Stimulated activated naive CD8-positive, alpha-beta T cell treated with anti-CD3 and anti-CD28 coated beads, Interleukin-15, amount 100 ng/mL, for 72 hours (primary cell): ENCODE measurements around the gene ESRRA.
"Not testable (repeated sequence)": the region's sequence is repeated elsewhere in the genome, so short reads cannot be mapped to it uniquely, and the experiment has no call there.

Experiments
- ATAC-seq: fragments of 150-1000 bp; cut with Tn5 transposase; 2 replicates; pipeline ENCODE4 v1.10.0; 2021; ENCODE audit warnings: mild to moderate bottlenecking, moderate library complexity
- DNase-seq, 2 donors: peaks; one replicate each; pipeline ENCODE4 v3.0.0; 2021 to 2022
- H3K27ac Mint-ChIP-seq, 2 donors: one replicate each; pipeline ENCODE4 v1.8.0; 2022; ENCODE audit warnings: mild to moderate bottlenecking in 2 of 2, mixed read lengths in 2 of 2, moderate library complexity in 2 of 2
- H3K27me3 Mint-ChIP-seq: one replicate; pipeline ENCODE4 v1.8.0; 2022; ENCODE audit warnings: mixed read lengths
- H3K4me1 Mint-ChIP-seq: one replicate; pipeline ENCODE4 v1.8.0; 2022; ENCODE audit warnings: mild to moderate bottlenecking, mixed read lengths
- H3K4me3 Mint-ChIP-seq, 2 donors: one replicate each; pipeline ENCODE4 v1.8.0; 2022; ENCODE audit warnings: mild to moderate bottlenecking in 2 of 2, mixed read lengths in 2 of 2, moderate library complexity in 1 of 2
- H3K9me3 Mint-ChIP-seq, 2 donors: one replicate each; pipeline ENCODE4 v1.8.0; 2022; ENCODE audit warnings: mixed read lengths in 2 of 2

ESRRA gene

GRCh38 chr11:64323984-64324383, 18.7 kb downstream of the ESRRA start:
- H3K27ac Mint-ChIP-seq, H3K4me3 Mint-ChIP-seq, H3K9me3 Mint-ChIP-seq, H3K27me3 Mint-ChIP-seq, ATAC-seq, DNase-seq: not testable (repeated sequence)
- peaks cover 36% of the 10 kb centered on the region for H3K4me1 Mint-ChIP-seq

DNA sequence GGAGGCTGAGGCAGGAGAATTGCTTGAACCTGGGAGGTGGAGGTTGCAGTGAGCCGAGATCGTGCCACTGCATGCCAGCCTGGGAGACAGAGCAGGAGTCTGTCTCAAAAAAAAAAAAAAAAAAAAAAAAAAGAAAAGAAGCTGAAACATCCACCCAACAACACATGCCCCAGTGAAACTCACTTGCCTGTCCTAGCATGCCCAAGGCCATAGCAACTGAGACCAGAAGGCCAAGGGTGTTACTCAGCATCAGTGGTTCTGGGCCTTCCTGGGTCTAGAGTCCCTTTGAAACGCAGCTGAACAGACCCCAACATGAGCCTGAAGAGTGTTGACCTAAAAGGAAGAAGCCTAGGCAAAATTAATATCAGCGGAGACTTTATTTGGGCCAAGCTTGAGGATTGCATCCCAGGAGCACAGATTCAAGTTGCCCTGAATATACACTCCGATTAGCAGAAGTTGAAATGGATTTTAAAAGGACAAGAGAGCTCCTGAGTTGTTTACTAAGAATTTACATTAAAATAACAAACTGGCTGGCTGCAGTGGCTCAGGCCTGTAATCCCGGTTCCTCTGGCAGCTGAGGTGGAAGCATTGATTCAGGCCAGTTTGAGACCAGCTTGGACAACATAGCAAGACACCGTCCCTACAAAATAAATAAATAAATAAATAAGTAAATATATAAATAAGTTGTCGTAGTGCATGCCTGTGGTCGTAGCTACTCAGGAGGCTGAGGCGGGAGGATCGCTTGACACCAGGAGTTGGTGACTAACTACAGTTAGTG, 19.6 kb downstream of the ESRRA start:
- Mint-ChIP-seq H3K4me3 (no peak overlapping the region), H3K27me3 (no peaks in the 10 kb centered on the region), H3K9me3 (no peaks in the 10 kb centered on the region), H3K27ac (peak overlapping the region in 1 of 2 donors; percentile 71), H3K4me1 (peaks cover 27% of the 10 kb centered on the region)
- DNase-seq (no peak), ATAC-seq (no peak)

DNA sequence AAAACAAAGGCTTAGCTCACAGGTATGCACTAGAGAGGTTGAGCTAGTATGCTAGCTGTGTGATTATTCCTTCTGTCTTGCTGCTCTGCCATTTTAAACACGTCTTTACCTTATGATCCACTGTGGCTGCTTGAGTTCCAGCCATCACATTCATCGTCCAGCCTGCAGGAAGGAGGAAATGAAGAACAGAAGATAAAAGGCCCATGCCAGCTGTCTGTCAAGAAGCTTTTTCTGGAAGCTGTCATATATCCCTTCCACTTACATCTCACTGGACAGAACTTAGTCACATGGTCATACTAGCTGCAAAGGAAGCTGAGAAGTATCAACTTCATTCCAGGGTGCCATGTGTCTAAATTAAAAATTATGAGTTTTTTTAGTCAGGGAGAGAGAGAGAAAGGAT, 22.1 kb downstream of the ESRRA start:
- Mint-ChIP-seq H3K4me3 (no peak overlapping the region), H3K27me3 (no peaks in the 10 kb centered on the region), H3K9me3 (no peaks in the 10 kb centered on the region), H3K27ac (no peak overlapping the region), H3K4me1 (peaks cover 17% of the 10 kb centered on the region)
- DNase-seq (no peak), ATAC-seq (no peak)

- H3K27me3 Mint-ChIP-seq, result no peaks in the 10 kb centered on the region
- peaks cover 18% of the 10 kb centered on the region for H3K4me1 Mint-ChIP-seq
- DNase-seq, result no peak
- no peak for ATAC-seq
- H3K4me3 Mint-ChIP-seq, result no peak overlapping the region
- no peaks in the 10 kb centered on the region for H3K9me3 Mint-ChIP-seq
- no peak overlapping the region for H3K27ac Mint-ChIP-seq
These were observed 22.7 kb downstream of the ESRRA start for GRCh38 chr11:64327993-64328392.

GRCh38 chr11:64330888-64331287, 25.6 kb downstream of the ESRRA start:
- no peaks in the 10 kb centered on the region for H3K27me3 Mint-ChIP-seq
- no peaks in the 10 kb centered on the region for H3K9me3 Mint-ChIP-seq
- peaks cover 27% of the 10 kb centered on the region for H3K4me1 Mint-ChIP-seq
- H3K27ac Mint-ChIP-seq, result no peak overlapping the region
- ATAC-seq (no peak), DNase-seq (no peak)
- H3K4me3 Mint-ChIP-seq, result no peak overlapping the region

- ATAC-seq (peak; percentile 92), DNase-seq (peak; percentile 79 to 90)
- peak overlapping the region; percentile 10 for H3K4me3 Mint-ChIP-seq
- H3K4me1 Mint-ChIP-seq, result peaks cover 27% of the 10 kb centered on the region
- H3K27me3 Mint-ChIP-seq, result no peaks in the 10 kb centered on the region
- no peaks in the 10 kb centered on the region for H3K9me3 Mint-ChIP-seq
- peak overlapping the region in 1 of 2 donors; percentile 32 for H3K27ac Mint-ChIP-seq
These were observed 26.4 kb downstream of the ESRRA start for GRCh38 chr11:64331569-64332371.

- Mint-ChIP-seq H3K27ac (no peak overlapping the region), H3K9me3 (no peaks in the 10 kb centered on the region)
These were observed 28.2 kb downstream of the ESRRA start for GRCh38 chr11:64333556-64333955.

GRCh38 chr11:64334764-64335735, 29.7 kb downstream of the ESRRA start:
- Mint-ChIP-seq H3K9me3 (no peaks in the 10 kb centered on the region), H3K4me3 (peak overlapping the region in 1 of 2 donors; percentile 26), H3K27ac (peak overlapping the region in 1 of 2 donors; percentile 31), H3K27me3 (no peaks in the 10 kb centered on the region), H3K4me1 (peaks cover 49% of the 10 kb centered on the region)
- ATAC-seq (peak; percentile 64), DNase-seq (peak; percentile 33 to 70)

More at GRCh38 chr11:64333556-64333955, 28.2 kb downstream of the ESRRA start:
- DNase-seq (no peak), ATAC-seq (no peak)
- H3K4me3 Mint-ChIP-seq, result no peak overlapping the region
- H3K4me1 Mint-ChIP-seq, result peaks cover 34% of the 10 kb centered on the region
- no peaks in the 10 kb centered on the region for H3K27me3 Mint-ChIP-seq

GRCh38 chr11:64337538-64338249, 32.4 kb downstream of the ESRRA start:
- Mint-ChIP-seq H3K27me3 (no peaks in the 10 kb centered on the region), H3K4me1 (peaks cover 56% of the 10 kb centered on the region), H3K4me3 (no peak overlapping the region), H3K9me3 (no peaks in the 10 kb centered on the region), H3K27ac (no peak overlapping the region)
- DNase-seq (no peak), ATAC-seq (no peak)

GRCh38 chr11:64338716-64339115, 33.4 kb downstream of the ESRRA start:
- H3K27me3 Mint-ChIP-seq, result no peaks in the 10 kb centered on the region
- H3K27ac Mint-ChIP-seq, result peak overlapping the region in 1 of 2 donors; percentile 27
- ATAC-seq (no peak), DNase-seq (no peak)
- no peaks in the 10 kb centered on the region for H3K9me3 Mint-ChIP-seq
- peak overlapping the region; percentile 89 to 96 for H3K4me3 Mint-ChIP-seq
- H3K4me1 Mint-ChIP-seq, result peaks cover 59% of the 10 kb centered on the region

GRCh38 chr11:64339286-64339685, 34.0 kb downstream of the ESRRA start:
- Mint-ChIP-seq H3K4me1 (peaks cover 62% of the 10 kb centered on the region), H3K27ac (peak overlapping the region; percentile 95 to 96), H3K9me3 (no peaks in the 10 kb centered on the region), H3K4me3 (peak overlapping the region; percentile 89 to 96), H3K27me3 (no peaks in the 10 kb centered on the region)
- DNase-seq, result no peak
- ATAC-seq, result no peak

DNA sequence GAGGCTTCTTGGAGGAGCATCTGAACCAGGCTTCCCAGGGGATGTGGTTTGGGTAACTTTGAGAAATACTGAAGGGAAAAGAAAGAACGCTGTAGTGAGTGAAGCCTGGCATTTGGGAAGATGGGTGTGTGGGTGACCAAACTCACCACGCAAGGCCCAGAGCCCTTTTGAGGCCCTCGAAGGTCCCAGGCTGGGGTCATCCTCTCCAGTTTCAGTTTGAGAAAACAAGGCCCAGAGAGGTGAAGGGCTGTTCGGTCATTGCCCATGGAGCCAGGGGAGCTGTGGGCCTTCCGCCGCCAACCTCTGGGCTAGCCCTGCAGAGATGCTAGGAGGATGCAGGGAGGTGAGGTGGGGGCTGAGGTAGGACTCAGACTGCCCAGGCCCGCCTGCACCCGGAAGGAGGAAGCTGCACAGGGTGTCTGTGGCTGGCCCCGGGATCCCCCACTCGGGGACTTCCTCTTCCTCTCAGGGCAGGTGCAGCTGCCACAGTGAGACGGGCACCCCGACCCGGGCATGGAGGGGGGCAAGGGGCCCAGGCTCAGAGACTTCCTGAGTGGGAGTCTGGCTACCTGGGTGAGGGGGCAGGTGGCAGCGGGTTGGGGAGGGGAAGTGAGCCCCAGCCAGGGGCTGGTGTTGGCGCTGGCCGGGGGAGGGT, 34.6 kb downstream of the ESRRA start, which contains the start of gene CCDC88B:
Gene CCDC88B (plus strand): TSS at position 451 of the 655 bp plus-strand sequence. CDS start 63 bp downstream, at position 514.
- Mint-ChIP-seq H3K27ac (peak within 1 kb of the TSS; percentile 95 to 96), H3K27me3 (no peaks in the 10 kb centered on the region), H3K9me3 (no peaks in the 10 kb centered on the region), H3K4me3 (peak within 1 kb of the TSS; percentile 89 to 96), H3K4me1 (peaks cover 63% of the 10 kb centered on the region)
- peak; percentile 95 for ATAC-seq
- peak; percentile 79 to 90 for DNase-seq

DNA sequence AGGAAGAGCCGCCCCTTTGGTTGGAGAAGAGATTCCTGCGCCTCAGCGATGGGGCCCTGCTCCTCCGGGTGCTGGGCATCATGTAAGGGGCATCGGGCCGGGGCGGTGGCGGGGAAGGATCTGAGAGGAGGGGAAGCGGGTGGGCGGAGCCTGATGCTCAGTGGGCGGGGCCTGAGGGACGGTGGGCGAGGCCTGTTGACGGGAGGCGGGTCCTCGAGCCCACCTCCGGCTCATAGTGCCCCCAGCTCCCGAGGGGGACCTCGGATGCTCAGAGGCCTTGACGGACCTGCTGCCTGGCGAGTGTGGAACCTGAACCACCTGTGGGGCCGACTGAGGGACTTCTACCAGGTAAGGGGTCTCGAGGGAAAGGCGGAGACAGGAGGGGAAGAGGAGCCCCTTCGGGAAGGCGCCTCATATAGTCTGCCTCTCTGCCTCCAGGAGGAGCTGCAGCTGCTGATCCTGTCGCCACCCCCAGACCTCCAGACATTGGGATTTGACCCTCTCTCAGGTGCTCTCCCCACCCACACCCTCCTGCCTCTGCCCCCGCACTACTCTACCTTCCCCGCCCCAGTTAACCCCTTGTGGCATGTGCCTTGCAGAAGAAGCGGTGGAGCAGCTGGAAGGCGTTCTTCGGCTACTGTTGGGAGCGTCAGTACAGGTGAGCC, 35.5 kb downstream of the ESRRA start:
- Mint-ChIP-seq H3K4me1 (peaks cover 63% of the 10 kb centered on the region), H3K4me3 (peak overlapping the region; percentile 89 to 96), H3K27ac (peak overlapping the region; percentile 93 to 96), H3K9me3 (no peaks in the 10 kb centered on the region), H3K27me3 (no peaks in the 10 kb centered on the region)
- DNase-seq (peak; percentile 80 to 81), ATAC-seq (peak; percentile 59)

DNA sequence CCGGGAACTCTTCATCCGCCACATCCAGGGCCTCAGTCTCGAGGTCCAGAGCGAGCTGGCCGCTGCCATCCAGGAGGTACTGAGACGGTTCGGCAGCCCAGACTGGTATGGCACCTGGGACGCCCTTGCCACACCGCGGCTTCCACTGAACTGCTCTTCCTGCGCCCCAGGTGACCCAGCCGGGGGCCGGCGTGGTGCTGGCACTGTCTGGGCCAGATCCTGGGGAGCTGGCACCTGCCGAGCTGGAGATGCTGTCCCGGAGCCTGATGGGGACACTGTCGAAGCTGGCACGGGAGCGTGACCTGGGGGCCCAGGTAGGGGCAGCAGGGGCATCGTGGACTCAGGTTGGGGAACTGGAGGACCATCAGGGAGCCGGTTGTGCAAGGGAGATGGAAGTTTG, 36.1 kb downstream of the ESRRA start:
- peak overlapping the region; percentile 89 to 96 for H3K4me3 Mint-ChIP-seq
- peaks cover 64% of the 10 kb centered on the region for H3K4me1 Mint-ChIP-seq
- ATAC-seq (no peak), DNase-seq (no peak)
- H3K27ac Mint-ChIP-seq, result peak overlapping the region in 1 of 2 donors; percentile 20
- H3K9me3 Mint-ChIP-seq, result no peaks in the 10 kb centered on the region
- H3K27me3 Mint-ChIP-seq, result no peaks in the 10 kb centered on the region
